ENCODE measurements around the gene SLC66A1. TPM values are rescaled to one million over a fixed set of nuclear protein-coding genes. Genes with fewer than 3 reads are reported as not detected.

SLC66A1 gene

Small RNAs within 50 kb of the gene (small RNA-seq; reads per million reads assigned to genes)
- not detected for gene RNU6-1099P (ENCODE audit: low read depth)

All from mesenchymal stem cell (in vitro differentiated cells and primary cell).